Measurements from ENCODE around the gene SHPK. TPM values are rescaled to one million over a fixed set of nuclear protein-coding genes. Genes with fewer than 3 reads are reported as not detected.

The SHPK gene
- total RNA-seq, 2 donors from 2014 or later = 35.2 to 46.4 TPM

GRCh38 chr17:3598078-3598477, 38.0 kb downstream of the SHPK start:
- no peak for DNase-seq
- H3K36me3 Mint-ChIP-seq (ENCODE audit: low read depth) = peaks cover 28% of the 10 kb centered on the region
- Histone ChIP-seq H3K9me3 (ENCODE audit: control insufficient read depth, low read length) (no peaks in the 10 kb centered on the region), H3K27ac (ENCODE audit: low read depth, low read length) (no peak overlapping the region), H3K4me1 (ENCODE audit: control insufficient read depth, insufficient read depth, low read length) (no peaks in the 10 kb centered on the region), H3K9ac (ENCODE audit: extremely low read depth, low read length, poor library complexity, severe bottlenecking) (no peak overlapping the region), H3K4me3 (ENCODE audit: low read length) (no peak overlapping the region), H3K36me3 (ENCODE audit: control insufficient read depth, insufficient read depth, low read length) (peaks cover 5% of the 10 kb centered on the region), H3K27me3 (ENCODE audit: control insufficient read depth, insufficient read depth, low read length, poor library complexity, severe bottlenecking) (no peaks in the 10 kb centered on the region)
- no peak overlapping the region for H3K4me3 Mint-ChIP-seq
- no peak for TF ChIP-seq CTCF (conservative IDR thresholded peaks at IDR 0.05)
- WGBS, 2 experiments (ENCODE audit: insufficient coverage in 1 of 2, insufficient read length in 1 of 2) = 86 to 89% methylated on average over 10 to 13 of the region's 13 CpGs
- H3K4me1 Mint-ChIP-seq = no peaks in the 10 kb centered on the region
- no peaks in the 10 kb centered on the region for H3K9me3 Mint-ChIP-seq
- no peak overlapping the region for H3K27ac Mint-ChIP-seq
- no peaks in the 10 kb centered on the region for H3K27me3 Mint-ChIP-seq (ENCODE audit: insufficient read depth)

- H3K9me3 ChIP-seq (ENCODE audit: control insufficient read depth, low read length) = no peaks in the 10 kb centered on the region
- 94 to 95% methylated on average over 24 to 27 of the region's 27 CpGs for WGBS, 2 experiments (ENCODE audit: insufficient coverage in 1 of 2, insufficient read length in 1 of 2)
- no peaks in the 10 kb centered on the region for H3K27me3 ChIP-seq (ENCODE audit: control insufficient read depth, insufficient read depth, low read length, poor library complexity, severe bottlenecking)
- no peaks in the 10 kb centered on the region for H3K4me1 Mint-ChIP-seq
- peak; percentile 67 for DNase-seq
- H3K4me3 Mint-ChIP-seq = no peak overlapping the region
- H3K4me1 ChIP-seq (ENCODE audit: control insufficient read depth, insufficient read depth, low read length) = no peaks in the 10 kb centered on the region
- no peak overlapping the region for H3K9ac ChIP-seq (ENCODE audit: extremely low read depth, low read length, poor library complexity, severe bottlenecking)
- no peaks in the 10 kb centered on the region for H3K27me3 Mint-ChIP-seq (ENCODE audit: insufficient read depth)
- peaks cover 21% of the 10 kb centered on the region for H3K36me3 Mint-ChIP-seq (ENCODE audit: low read depth)
- H3K4me3 ChIP-seq (ENCODE audit: low read length) = no peak overlapping the region
- H3K27ac ChIP-seq (ENCODE audit: low read depth, low read length) = no peak overlapping the region
- no peaks in the 10 kb centered on the region for H3K9me3 Mint-ChIP-seq
- peaks cover 5% of the 10 kb centered on the region for H3K36me3 ChIP-seq (ENCODE audit: control insufficient read depth, insufficient read depth, low read length)
- TF ChIP-seq CTCF (conservative IDR thresholded peaks at IDR 0.05) = no peak
- H3K27ac Mint-ChIP-seq = no peak overlapping the region
Measured at GRCh38 chr17:3596804-3597464, 39.1 kb downstream of the SHPK start.

GRCh38 chr17:3594976-3595375, 41.1 kb downstream of the SHPK start:
- H3K36me3 ChIP-seq (ENCODE audit: control insufficient read depth, insufficient read depth, low read length) = peaks cover 5% of the 10 kb centered on the region
- H3K27me3 ChIP-seq (ENCODE audit: control insufficient read depth, insufficient read depth, low read length, poor library complexity, severe bottlenecking) = no peaks in the 10 kb centered on the region
- DNase-seq = no peak
- H3K4me1 ChIP-seq (ENCODE audit: control insufficient read depth, insufficient read depth, low read length) = no peaks in the 10 kb centered on the region
- H3K27ac ChIP-seq (ENCODE audit: low read depth, low read length) = no peak overlapping the region
- H3K4me3 ChIP-seq (ENCODE audit: low read length) = no peak overlapping the region
- no peak overlapping the region for H3K9ac ChIP-seq (ENCODE audit: extremely low read depth, low read length, poor library complexity, severe bottlenecking)
- 93 to 94% methylated on average over 11 to 15 of the region's 15 CpGs for WGBS, 2 experiments (ENCODE audit: insufficient coverage in 1 of 2, insufficient read length in 1 of 2)
- Mint-ChIP-seq H3K36me3 (ENCODE audit: low read depth) (peaks cover 18% of the 10 kb centered on the region), H3K4me1 (no peaks in the 10 kb centered on the region), H3K27ac (no peak overlapping the region), H3K9me3 (no peaks in the 10 kb centered on the region), H3K27me3 (ENCODE audit: insufficient read depth) (no peaks in the 10 kb centered on the region), H3K4me3 (no peak overlapping the region)
- no peak for TF ChIP-seq CTCF (conservative IDR thresholded peaks at IDR 0.05)
- H3K9me3 ChIP-seq (ENCODE audit: control insufficient read depth, low read length) = no peaks in the 10 kb centered on the region
